Adrenal gland (tissue), 5 donors: ENCODE results near the gene TYMP.

Source experiments
- CTCF ChIP-seq, 6 experiments: fragments of 450-650 bp in 4 of 6; fragments of 200-600 bp in 2 of 6; sonication (generic) in 1 of 6; IDR thresholded peaks; 1 replicate in 5 of 6; 2 replicates in 1 of 6; pipeline versions ENCODE4 v1.5.1 to v1.8.0; 2016 to 2021; ENCODE audit warnings: antibody characterized with exemption in 6 of 6, mild to moderate bottlenecking in 2 of 6, moderate library complexity in 1 of 6
- POLR2A ChIP-seq, 2 donors: fragments of 450-650 bp; IDR thresholded peaks; one replicate each; pipeline ENCODE4 v1.6.1; 2017; ENCODE audit warnings: antibody characterized with exemption in 2 of 2, mild to moderate bottlenecking in 2 of 2, moderate library complexity in 1 of 2
- donor health status: DM: no; HTN: no; CAD: no.

GRCh38 chr22:50522806-50523438, 6.9 kb downstream of the TYMP start:
- TF ChIP-seq CTCF (IDR thresholded peaks at IDR 0.05) = no peak
- TF ChIP-seq POLR2A (IDR thresholded peaks at IDR 0.05) = no peak
